ENCODE results near the gene DYNLL2.
"Not testable (repeated sequence)": the region's sequence is repeated elsewhere in the genome, so short reads cannot be mapped to it uniquely, and the experiment has no call there.

DYNLL2 gene
- 167 to 186 (median 174) reads per million in 3 donors for total RNA-seq

DNA sequence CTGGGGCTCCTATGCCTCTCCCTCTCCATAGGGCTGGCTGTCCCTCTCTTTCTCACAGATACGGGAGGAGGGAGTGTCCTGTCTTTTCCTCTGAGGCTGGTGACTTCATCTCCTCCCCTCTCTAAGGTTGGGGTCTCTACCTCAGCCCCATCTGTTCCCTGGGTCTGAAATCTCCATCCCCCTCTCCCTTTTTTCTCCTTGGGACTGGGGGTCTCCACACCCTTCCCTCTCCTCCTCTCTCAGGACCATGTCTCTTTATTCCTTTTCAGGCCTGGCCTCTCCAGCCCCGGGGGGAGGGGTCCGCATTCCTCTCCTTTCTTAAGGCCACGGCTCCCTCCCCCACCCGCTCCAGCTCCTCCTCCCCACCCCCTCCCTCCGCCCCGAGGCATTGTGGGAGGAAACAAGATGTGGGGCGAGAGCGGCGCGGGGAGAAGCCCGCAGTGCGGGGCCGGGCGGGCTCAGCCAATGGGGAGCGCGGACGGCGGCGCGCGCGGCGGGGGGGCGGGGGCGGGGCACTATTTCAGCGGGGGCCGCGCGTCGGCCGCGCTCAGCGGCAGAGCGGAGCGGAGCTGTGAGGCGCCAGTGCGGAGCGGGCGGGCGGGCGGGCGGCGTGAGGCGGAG is at the start of gene DYNLL2:
Gene DYNLL2, plus strand, starts transcription at position 550 of the 621 bp plus-strand sequence. CDS start 3,672 bp downstream, outside the sequence.
- peak; percentile 79 to 84 (median 81) for DNase-seq
- peaks cover 25% of the 10 kb centered on the region for H3K36me3 ChIP-seq (ENCODE audit: control insufficient read depth, insufficient read depth, low read length)
- peaks cover 17% of the 10 kb centered on the region for H3K4me1 ChIP-seq (ENCODE audit: control insufficient read depth, insufficient read depth, low read length, poor library complexity, severe bottlenecking)
- H3K4me3 ChIP-seq (ENCODE audit: insufficient read depth, low read depth, low read length, poor library complexity, severe bottlenecking), result peak within 1 kb of the TSS; percentile 75
- H3K9me3 ChIP-seq (ENCODE audit: control insufficient read depth, low read length), result no peaks in the 10 kb centered on the region
- no peaks in the 10 kb centered on the region for H3K27me3 ChIP-seq (replicated peaks; ENCODE audit: control insufficient read depth, insufficient read depth, low read length, poor library complexity, severe bottlenecking)
- peak within 1 kb of the TSS; percentile 82 for H3K27ac ChIP-seq (ENCODE audit: insufficient read depth, low read length, poor library complexity, severe bottlenecking)

GRCh38 chr17:58039975-58040374 is 43.2 kb upstream of the DYNLL2 start:
- no peaks in the 10 kb centered on the region for H3K9me3 ChIP-seq (ENCODE audit: control insufficient read depth, low read length)
- no peak for DNase-seq
- H3K4me3 ChIP-seq (ENCODE audit: insufficient read depth, low read depth, low read length, poor library complexity, severe bottlenecking), result no peak overlapping the region
- H3K27me3 ChIP-seq (replicated peaks; ENCODE audit: control insufficient read depth, insufficient read depth, low read length, poor library complexity, severe bottlenecking), result no peaks in the 10 kb centered on the region
- no peak overlapping the region for H3K27ac ChIP-seq (ENCODE audit: insufficient read depth, low read length, poor library complexity, severe bottlenecking)
- no peaks in the 10 kb centered on the region for H3K4me1 ChIP-seq (ENCODE audit: control insufficient read depth, insufficient read depth, low read length, poor library complexity, severe bottlenecking)
- no peaks in the 10 kb centered on the region for H3K36me3 ChIP-seq (ENCODE audit: control insufficient read depth, insufficient read depth, low read length)

- Histone ChIP-seq H3K9me3 (ENCODE audit: control insufficient read depth, low read length) (no peaks in the 10 kb centered on the region), H3K4me3 (ENCODE audit: insufficient read depth, low read depth, low read length, poor library complexity, severe bottlenecking) (no peak overlapping the region), H3K27me3 (replicated peaks; ENCODE audit: control insufficient read depth, insufficient read depth, low read length, poor library complexity, severe bottlenecking) (no peaks in the 10 kb centered on the region), H3K4me1 (ENCODE audit: control insufficient read depth, insufficient read depth, low read length, poor library complexity, severe bottlenecking) (no peaks in the 10 kb centered on the region), H3K36me3 (ENCODE audit: control insufficient read depth, insufficient read depth, low read length) (no peaks in the 10 kb centered on the region), H3K27ac (ENCODE audit: insufficient read depth, low read length, poor library complexity, severe bottlenecking) (no peak overlapping the region)
- no peak for DNase-seq
Measured at GRCh38 chr17:58040386-58040785, 42.8 kb upstream of the DYNLL2 start.

DNA sequence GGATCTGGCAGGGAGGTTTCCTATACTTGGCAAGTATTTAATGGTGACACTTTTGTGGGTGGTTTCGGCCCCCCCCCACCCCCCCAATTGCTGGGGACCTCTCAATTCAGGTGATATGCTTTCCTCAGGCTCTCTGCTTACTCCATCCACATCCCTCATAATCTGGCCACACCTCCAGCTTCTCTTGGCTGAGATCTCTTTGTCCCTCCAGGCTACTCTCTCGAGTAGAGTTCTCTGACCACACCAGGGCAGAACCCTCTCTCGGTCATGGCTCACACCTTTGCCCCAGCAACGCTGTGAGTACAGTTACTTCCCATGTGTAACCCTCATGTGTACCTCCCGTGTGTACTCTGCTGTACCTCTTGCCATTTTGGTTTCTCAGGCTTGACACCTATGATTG is 42.1 kb upstream of the DYNLL2 start:
- H3K27ac ChIP-seq (ENCODE audit: insufficient read depth, low read length, poor library complexity, severe bottlenecking), result no peak overlapping the region
- H3K4me1 ChIP-seq (ENCODE audit: control insufficient read depth, insufficient read depth, low read length, poor library complexity, severe bottlenecking), result no peaks in the 10 kb centered on the region
- no peaks in the 10 kb centered on the region for H3K9me3 ChIP-seq (ENCODE audit: control insufficient read depth, low read length)
- DNase-seq, result no peak
- H3K36me3 ChIP-seq (ENCODE audit: control insufficient read depth, insufficient read depth, low read length), result no peaks in the 10 kb centered on the region
- no peaks in the 10 kb centered on the region for H3K27me3 ChIP-seq (replicated peaks; ENCODE audit: control insufficient read depth, insufficient read depth, low read length, poor library complexity, severe bottlenecking)
- no peak overlapping the region for H3K4me3 ChIP-seq (ENCODE audit: insufficient read depth, low read depth, low read length, poor library complexity, severe bottlenecking)

- H3K4me1 ChIP-seq (ENCODE audit: control insufficient read depth, insufficient read depth, low read length, poor library complexity, severe bottlenecking), result no peaks in the 10 kb centered on the region
- H3K4me3 ChIP-seq (ENCODE audit: insufficient read depth, low read depth, low read length, poor library complexity, severe bottlenecking), result no peak overlapping the region
- H3K36me3 ChIP-seq (ENCODE audit: control insufficient read depth, insufficient read depth, low read length), result no peaks in the 10 kb centered on the region
- no peaks in the 10 kb centered on the region for H3K9me3 ChIP-seq (ENCODE audit: control insufficient read depth, low read length)
- DNase-seq, result no peak
- no peaks in the 10 kb centered on the region for H3K27me3 ChIP-seq (replicated peaks; ENCODE audit: control insufficient read depth, insufficient read depth, low read length, poor library complexity, severe bottlenecking)
- H3K27ac ChIP-seq (ENCODE audit: insufficient read depth, low read length, poor library complexity, severe bottlenecking), result no peak overlapping the region
Measured at GRCh38 chr17:58043221-58044181, 39.7 kb upstream of the DYNLL2 start.

DNA sequence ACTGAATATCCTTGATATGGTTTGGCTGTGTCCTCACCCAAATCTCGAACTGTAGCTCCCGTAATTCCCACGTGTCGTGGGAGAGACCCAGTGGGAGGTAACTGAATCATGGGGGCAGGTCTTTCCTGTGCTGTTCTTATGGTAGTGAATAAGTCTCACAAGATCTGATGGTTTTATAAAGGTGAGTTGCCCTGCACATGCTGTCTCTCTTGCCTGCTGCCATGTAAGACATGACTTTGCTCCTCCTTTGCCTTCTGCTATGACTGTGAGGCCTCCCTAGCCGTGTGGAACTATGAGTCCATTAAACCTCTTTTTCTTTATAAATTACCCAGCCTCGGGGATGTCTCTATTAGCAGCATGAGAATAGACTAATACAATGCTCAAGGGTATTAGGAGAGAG is 39.0 kb upstream of the DYNLL2 start:
- H3K4me1 ChIP-seq (ENCODE audit: control insufficient read depth, insufficient read depth, low read length, poor library complexity, severe bottlenecking); H3K27ac ChIP-seq (ENCODE audit: insufficient read depth, low read length, poor library complexity, severe bottlenecking); DNase-seq; H3K27me3 ChIP-seq (replicated peaks; ENCODE audit: control insufficient read depth, insufficient read depth, low read length, poor library complexity, severe bottlenecking); H3K36me3 ChIP-seq (ENCODE audit: control insufficient read depth, insufficient read depth, low read length); H3K9me3 ChIP-seq (ENCODE audit: control insufficient read depth, low read length); H3K4me3 ChIP-seq (ENCODE audit: insufficient read depth, low read depth, low read length, poor library complexity, severe bottlenecking): not testable (repeated sequence)

- H3K4me1 ChIP-seq (ENCODE audit: control insufficient read depth, insufficient read depth, low read length, poor library complexity, severe bottlenecking), result no peaks in the 10 kb centered on the region
- no peak overlapping the region for H3K27ac ChIP-seq (ENCODE audit: insufficient read depth, low read length, poor library complexity, severe bottlenecking)
- H3K4me3 ChIP-seq (ENCODE audit: insufficient read depth, low read depth, low read length, poor library complexity, severe bottlenecking), result no peak overlapping the region
- no peaks in the 10 kb centered on the region for H3K27me3 ChIP-seq (replicated peaks; ENCODE audit: control insufficient read depth, insufficient read depth, low read length, poor library complexity, severe bottlenecking)
- H3K9me3 ChIP-seq (ENCODE audit: control insufficient read depth, low read length), result no peaks in the 10 kb centered on the region
- DNase-seq, result no peak
- H3K36me3 ChIP-seq (ENCODE audit: control insufficient read depth, insufficient read depth, low read length), result no peaks in the 10 kb centered on the region
Measured at GRCh38 chr17:58046239-58047094, 36.8 kb upstream of the DYNLL2 start.

GRCh38 chr17:58047376-58048150 is 35.7 kb upstream of the DYNLL2 start:
- no peak overlapping the region for H3K4me3 ChIP-seq (ENCODE audit: insufficient read depth, low read depth, low read length, poor library complexity, severe bottlenecking)
- no peaks in the 10 kb centered on the region for H3K36me3 ChIP-seq (ENCODE audit: control insufficient read depth, insufficient read depth, low read length)
- no peaks in the 10 kb centered on the region for H3K9me3 ChIP-seq (ENCODE audit: control insufficient read depth, low read length)
- no peaks in the 10 kb centered on the region for H3K27me3 ChIP-seq (replicated peaks; ENCODE audit: control insufficient read depth, insufficient read depth, low read length, poor library complexity, severe bottlenecking)
- H3K4me1 ChIP-seq (ENCODE audit: control insufficient read depth, insufficient read depth, low read length, poor library complexity, severe bottlenecking), result no peaks in the 10 kb centered on the region
- DNase-seq, result no peak
- no peak overlapping the region for H3K27ac ChIP-seq (ENCODE audit: insufficient read depth, low read length, poor library complexity, severe bottlenecking)

- no peaks in the 10 kb centered on the region for H3K9me3 ChIP-seq (ENCODE audit: control insufficient read depth, low read length)
- no peaks in the 10 kb centered on the region for H3K36me3 ChIP-seq (ENCODE audit: control insufficient read depth, insufficient read depth, low read length)
- no peaks in the 10 kb centered on the region for H3K4me1 ChIP-seq (ENCODE audit: control insufficient read depth, insufficient read depth, low read length, poor library complexity, severe bottlenecking)
- H3K4me3 ChIP-seq (ENCODE audit: insufficient read depth, low read depth, low read length, poor library complexity, severe bottlenecking), result no peak overlapping the region
- DNase-seq, result no peak
- no peaks in the 10 kb centered on the region for H3K27me3 ChIP-seq (replicated peaks; ENCODE audit: control insufficient read depth, insufficient read depth, low read length, poor library complexity, severe bottlenecking)
- H3K27ac ChIP-seq (ENCODE audit: insufficient read depth, low read length, poor library complexity, severe bottlenecking), result no peak overlapping the region
Measured at GRCh38 chr17:58049533-58049932, 33.7 kb upstream of the DYNLL2 start.

All from effector memory CD4-positive, alpha-beta T cell (primary cell).